Ectodermal cell (in vitro differentiated cells): ENCODE data around the gene SFSWAP.
"Not testable (repeated sequence)": the region's sequence is repeated elsewhere in the genome, so short reads cannot be mapped to it uniquely, and the experiment has no call there.

Source experiments
- H3K27ac ChIP-seq: 2 replicates; pipeline ENCODE4 v1.7.0; 2013; ENCODE audit warnings: mild to moderate bottlenecking, low read depth, low read length; ENCODE audit not compliant: insufficient read depth, poor library complexity, severe bottlenecking
- H3K27me3 ChIP-seq: 2 replicates; pipeline ENCODE4 v1.7.0; 2013; ENCODE audit warnings: mild to moderate bottlenecking, low read length; ENCODE audit not compliant: insufficient read depth, control insufficient read depth, poor library complexity, severe bottlenecking
- H3K36me3 ChIP-seq: one replicate; pipeline ENCODE4 v1.7.0; 2013; ENCODE audit warnings: low read length; ENCODE audit not compliant: control insufficient read depth, insufficient read depth
- H3K4me1 ChIP-seq: one replicate; pipeline ENCODE4 v1.7.0; 2013; ENCODE audit warnings: low read length; ENCODE audit not compliant: control insufficient read depth, insufficient read depth
- H3K4me3 ChIP-seq: 2 replicates; pipeline ENCODE4 v1.7.0; 2013; ENCODE audit warnings: low read depth, low read length, control low read depth; ENCODE audit not compliant: insufficient read depth
- H3K9me3 ChIP-seq: 2 replicates; pipeline ENCODE4 v1.7.0; 2013; ENCODE audit warnings: mild to moderate bottlenecking, low read length, moderate library complexity; ENCODE audit not compliant: control insufficient read depth
- WGBS, 2 experiments: methylation state at CpG; one replicate each; pipeline ENCODE4 v1.1.7; 2013; ENCODE audit warnings: missing lambda C conversion rate in 2 of 2; 5-methylcytosine and 5-hydroxymethylcytosine counted together

The SFSWAP gene

DNA sequence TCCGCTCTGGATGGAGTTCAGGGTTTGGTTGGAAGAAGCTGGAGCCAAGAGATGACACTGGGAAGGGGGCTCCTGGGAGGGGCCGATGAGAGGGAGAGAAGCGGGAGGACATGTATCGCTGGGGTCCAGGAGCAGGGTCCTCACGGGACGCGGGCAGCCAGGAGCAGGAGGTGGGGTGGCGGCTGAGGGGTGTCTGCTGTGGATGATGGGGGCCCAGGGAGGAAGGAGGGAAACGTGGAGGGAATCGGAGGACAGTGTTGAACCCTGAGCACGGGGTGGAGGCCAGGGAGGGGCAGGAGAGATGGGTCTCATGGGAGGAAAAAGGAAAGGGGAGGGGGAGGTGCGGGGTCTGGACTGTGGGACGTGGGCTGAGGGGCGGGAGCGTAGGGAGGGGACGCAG is 31.7 kb upstream of the SFSWAP start:
- WGBS, 2 experiments: 100% methylated on average over 1 of the region's 16 CpGs
- H3K27me3 ChIP-seq, H3K36me3 ChIP-seq, H3K27ac ChIP-seq, H3K9me3 ChIP-seq, H3K4me1 ChIP-seq, H3K4me3 ChIP-seq: not testable (repeated sequence)

- not testable (repeated sequence) for H3K4me3 ChIP-seq, H3K4me1 ChIP-seq, H3K27ac ChIP-seq, H3K27me3 ChIP-seq, H3K36me3 ChIP-seq, H3K9me3 ChIP-seq
- WGBS, 2 experiments: 84 to 91% methylated on average over 7 of the region's 23 CpGs
These were observed 31.1 kb upstream of the SFSWAP start for GRCh38 chr12:131679816-131680215.

- H3K9me3 ChIP-seq, H3K27me3 ChIP-seq, H3K4me1 ChIP-seq, H3K4me3 ChIP-seq, H3K27ac ChIP-seq, H3K36me3 ChIP-seq: not testable (repeated sequence)
- 85 to 93% methylated on average over 13 to 14 of the region's 18 CpGs for WGBS, 2 experiments
These were observed 30.3 kb upstream of the SFSWAP start for GRCh38 chr12:131680392-131681256.

- Histone ChIP-seq H3K9me3 (no peaks in the 10 kb centered on the region), H3K4me1 (no peaks in the 10 kb centered on the region), H3K27me3 (peaks cover 5% of the 10 kb centered on the region), H3K4me3 (no peak overlapping the region), H3K27ac (no peak overlapping the region), H3K36me3 (no peaks in the 10 kb centered on the region)
- 77 to 80% methylated on average over 4 to 5 of the region's 5 CpGs for WGBS, 2 experiments
These were observed 29.7 kb upstream of the SFSWAP start for GRCh38 chr12:131681257-131681620.

DNA sequence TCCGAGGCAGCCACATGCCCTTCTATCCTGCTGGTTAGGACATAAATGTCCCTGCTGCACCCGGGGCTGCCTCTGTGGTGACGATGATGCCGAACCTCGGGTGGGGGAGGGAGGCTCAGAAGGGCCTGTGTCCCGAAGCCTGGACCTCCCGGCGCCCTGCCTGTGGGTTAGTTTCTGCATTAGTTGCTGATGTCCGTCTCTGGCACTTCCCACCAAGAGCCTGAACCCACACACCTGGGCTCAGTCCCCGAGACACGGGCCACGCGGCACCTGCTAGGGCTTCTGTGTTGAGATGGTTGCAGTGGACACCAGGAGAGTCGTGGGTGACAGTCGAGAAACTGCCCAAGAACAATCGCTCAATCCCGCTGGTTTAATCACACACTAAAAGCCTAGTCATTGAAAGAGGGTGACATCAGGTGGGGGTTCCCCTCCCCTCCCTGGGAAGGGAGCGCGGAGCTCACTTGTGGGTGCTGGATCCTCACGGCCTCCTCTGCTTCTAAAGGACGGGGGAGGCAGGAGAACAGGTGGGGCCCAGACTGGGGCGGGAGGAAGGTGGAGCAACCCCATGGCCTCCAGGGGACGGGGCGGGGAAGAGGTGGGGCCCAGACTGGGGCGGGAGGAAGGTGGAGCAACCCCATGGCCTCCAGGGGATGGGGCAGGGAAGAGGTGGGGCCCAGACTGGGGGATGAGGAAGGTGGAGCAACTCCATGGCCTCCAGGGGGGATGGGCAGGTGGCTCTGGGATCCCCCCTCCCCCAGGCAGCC is 29.0 kb upstream of the SFSWAP start:
- not testable (repeated sequence) for H3K27ac ChIP-seq
- 35 to 41% methylated on average over 19 to 24 of the region's 25 CpGs for WGBS, 2 experiments

DNA sequence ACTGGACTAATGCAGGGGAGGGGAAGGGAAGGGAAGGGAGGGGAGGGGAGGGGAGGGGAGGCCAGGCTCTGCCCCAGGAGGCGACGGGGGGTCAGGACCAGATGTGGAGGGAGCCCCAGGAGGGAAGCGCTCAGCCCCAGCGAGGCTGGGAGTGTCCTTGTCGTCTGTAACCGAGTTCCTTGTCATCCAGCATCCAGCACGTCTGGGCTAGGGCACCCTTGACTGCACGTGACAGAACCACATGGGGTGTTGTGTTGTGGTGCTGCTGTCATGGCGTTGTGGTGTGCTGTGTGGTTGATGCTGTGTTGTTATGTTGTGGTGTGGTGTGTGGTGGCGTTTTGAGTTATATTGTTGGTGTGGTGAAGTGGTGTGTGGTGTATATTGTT is 28.4 kb upstream of the SFSWAP start:
- WGBS, 2 experiments: 41 to 43% methylated on average over 10 of the region's 10 CpGs
- no peak overlapping the region for H3K27ac ChIP-seq
- H3K36me3 ChIP-seq: no peaks in the 10 kb centered on the region
- H3K4me3 ChIP-seq: no peak overlapping the region
- H3K9me3 ChIP-seq: no peaks in the 10 kb centered on the region
- H3K4me1 ChIP-seq: no peaks in the 10 kb centered on the region
- H3K27me3 ChIP-seq: peaks cover 5% of the 10 kb centered on the region

More for the DNA sequence above, 29.0 kb upstream of the SFSWAP start:
- not testable (repeated sequence) for H3K36me3 ChIP-seq, H3K9me3 ChIP-seq, H3K4me1 ChIP-seq, H3K27me3 ChIP-seq, H3K4me3 ChIP-seq

DNA sequence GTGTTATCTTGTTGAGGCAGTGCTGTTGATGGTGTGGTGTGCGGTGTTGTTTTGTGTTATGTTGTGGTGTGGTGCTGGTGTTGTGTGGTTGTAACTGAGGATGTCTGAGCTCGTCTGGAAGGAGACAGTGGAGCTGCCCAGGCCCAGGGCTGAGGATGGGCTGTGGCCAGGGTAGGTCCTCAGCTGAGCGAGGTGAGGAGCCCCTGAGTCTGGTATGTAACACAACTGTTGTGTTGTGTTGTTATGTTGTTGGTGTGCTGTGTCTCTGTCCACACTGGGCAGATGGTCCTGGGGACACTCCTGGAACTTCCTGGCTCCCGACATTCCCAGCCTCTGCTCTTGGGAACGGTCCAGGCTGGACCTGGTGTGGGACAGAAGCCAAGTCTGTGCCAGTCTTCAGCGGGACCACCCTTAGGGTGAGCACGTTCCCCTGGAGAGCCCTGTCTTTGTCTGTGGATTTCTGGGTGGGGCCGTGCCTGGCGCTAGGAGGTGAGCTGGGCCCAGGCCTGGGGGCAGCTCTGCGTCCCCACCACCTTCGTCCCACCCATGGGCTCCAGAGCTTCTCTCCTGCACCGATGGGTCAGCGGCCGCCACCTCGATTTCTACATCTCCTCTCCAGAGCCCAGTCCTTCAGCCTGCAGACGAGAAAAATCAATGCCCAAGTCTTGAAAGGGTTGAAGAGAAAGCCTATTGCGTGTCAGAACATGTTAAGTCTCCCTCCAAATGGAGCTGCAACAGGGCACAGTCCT is 27.4 kb upstream of the SFSWAP start:
- H3K4me1 ChIP-seq: no peaks in the 10 kb centered on the region
- H3K9me3 ChIP-seq: no peaks in the 10 kb centered on the region
- 87 to 88% methylated on average over 17 of the region's 17 CpGs for WGBS, 2 experiments
- no peaks in the 10 kb centered on the region for H3K36me3 ChIP-seq
- no peak overlapping the region for H3K27ac ChIP-seq
- H3K4me3 ChIP-seq: no peak overlapping the region
- peaks cover 5% of the 10 kb centered on the region for H3K27me3 ChIP-seq

- peaks cover 5% of the 10 kb centered on the region for H3K27me3 ChIP-seq
These were observed 26.7 kb upstream of the SFSWAP start for GRCh38 chr12:131684015-131684725.

GRCh38 chr12:131687346-131688125 is 23.4 kb upstream of the SFSWAP start:
- Histone ChIP-seq H3K27me3 (no peaks in the 10 kb centered on the region), H3K27ac (no peak overlapping the region), H3K36me3 (no peaks in the 10 kb centered on the region), H3K4me3 (no peak overlapping the region), H3K4me1 (no peaks in the 10 kb centered on the region), H3K9me3 (no peaks in the 10 kb centered on the region)
- WGBS, 2 experiments: 74 to 76% methylated on average over 15 of the region's 15 CpGs

More at GRCh38 chr12:131684015-131684725, 26.7 kb upstream of the SFSWAP start:
- Histone ChIP-seq H3K4me1 (no peaks in the 10 kb centered on the region), H3K36me3 (no peaks in the 10 kb centered on the region), H3K27ac (no peak overlapping the region), H3K9me3 (no peaks in the 10 kb centered on the region), H3K4me3 (no peak overlapping the region)
- 85 to 87% methylated on average over 26 of the region's 26 CpGs for WGBS, 2 experiments
